NCI-H526 (cell line): ENCODE results near the gene LCAT.
A peak's percentile ranks its signal among the peaks of the same experiment; 100 is the strongest.

Experiments
- DNase-seq, 2 experiments: peaks; one replicate each; lab custom pipeline; 2025; lab: John Stamatoyannopoulos, UW

LCAT gene

GRCh38 chr16:67909056-67909742 lies 34.7 kb downstream of the LCAT start:
- no peak for DNase-seq

GRCh38 chr16:67907397-67908180 lies 36.3 kb downstream of the LCAT start:
- DNase-seq: no peak

GRCh38 chr16:67902831-67903230 lies 41.1 kb downstream of the LCAT start:
- DNase-seq: no peak

GRCh38 chr16:67901734-67902133 lies 42.2 kb downstream of the LCAT start:
- DNase-seq: no peak

- DNase-seq: no peak
These were observed 46.7 kb downstream of the LCAT start for GRCh38 chr16:67897231-67897630.

GRCh38 chr16:67893743-67894399 lies 50.0 kb downstream of the LCAT start:
- DNase-seq: no peak

- DNase-seq: peak; percentile 74 to 95
These were observed 50.8 kb downstream of the LCAT start, which contains the start of gene PSKH1 for GRCh38 chr16:67892899-67893742. PSKH1 (plus strand) TSS chr16:67893254; CDS start chr16:67908750, 15,496 bp downstream.

GRCh38 chr16:67892375-67892774 lies 51.5 kb downstream of the LCAT start:
- DNase-seq: no peak
